AG10803 (cell line): Measurements from ENCODE around the gene CHST3.

Experiments used
- DNase-seq: peaks from one replicate; pipeline ENCODE4 v3.0.0; 2010; ENCODE audit warnings: low read depth
- H3K4me3 ChIP-seq: 2 replicates; pipeline ENCODE4 v1.5.1; 2011; ENCODE audit warnings: mild to moderate bottlenecking, low read length, control low read depth
- TF ChIP-seq, protein P1 (sequence below): conservative IDR thresholded peaks from 2 replicates; pipeline ENCODE4 v1.5.1; 2011; ENCODE audit warnings: mild to moderate bottlenecking, low read length, control low read depth, inconsistent platforms

The CHST3 gene

GRCh38 chr10:71952745-71953144 lies 11.4 kb upstream of the CHST3 start:
- no peak for DNase-seq
- H3K4me3 ChIP-seq, result no peak overlapping the region
- TF ChIP-seq, protein P1, sequence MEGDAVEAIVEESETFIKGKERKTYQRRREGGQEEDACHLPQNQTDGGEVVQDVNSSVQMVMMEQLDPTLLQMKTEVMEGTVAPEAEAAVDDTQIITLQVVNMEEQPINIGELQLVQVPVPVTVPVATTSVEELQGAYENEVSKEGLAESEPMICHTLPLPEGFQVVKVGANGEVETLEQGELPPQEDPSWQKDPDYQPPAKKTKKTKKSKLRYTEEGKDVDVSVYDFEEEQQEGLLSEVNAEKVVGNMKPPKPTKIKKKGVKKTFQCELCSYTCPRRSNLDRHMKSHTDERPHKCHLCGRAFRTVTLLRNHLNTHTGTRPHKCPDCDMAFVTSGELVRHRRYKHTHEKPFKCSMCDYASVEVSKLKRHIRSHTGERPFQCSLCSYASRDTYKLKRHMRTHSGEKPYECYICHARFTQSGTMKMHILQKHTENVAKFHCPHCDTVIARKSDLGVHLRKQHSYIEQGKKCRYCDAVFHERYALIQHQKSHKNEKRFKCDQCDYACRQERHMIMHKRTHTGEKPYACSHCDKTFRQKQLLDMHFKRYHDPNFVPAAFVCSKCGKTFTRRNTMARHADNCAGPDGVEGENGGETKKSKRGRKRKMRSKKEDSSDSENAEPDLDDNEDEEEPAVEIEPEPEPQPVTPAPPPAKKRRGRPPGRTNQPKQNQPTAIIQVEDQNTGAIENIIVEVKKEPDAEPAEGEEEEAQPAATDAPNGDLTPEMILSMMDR, result no peak

DNA sequence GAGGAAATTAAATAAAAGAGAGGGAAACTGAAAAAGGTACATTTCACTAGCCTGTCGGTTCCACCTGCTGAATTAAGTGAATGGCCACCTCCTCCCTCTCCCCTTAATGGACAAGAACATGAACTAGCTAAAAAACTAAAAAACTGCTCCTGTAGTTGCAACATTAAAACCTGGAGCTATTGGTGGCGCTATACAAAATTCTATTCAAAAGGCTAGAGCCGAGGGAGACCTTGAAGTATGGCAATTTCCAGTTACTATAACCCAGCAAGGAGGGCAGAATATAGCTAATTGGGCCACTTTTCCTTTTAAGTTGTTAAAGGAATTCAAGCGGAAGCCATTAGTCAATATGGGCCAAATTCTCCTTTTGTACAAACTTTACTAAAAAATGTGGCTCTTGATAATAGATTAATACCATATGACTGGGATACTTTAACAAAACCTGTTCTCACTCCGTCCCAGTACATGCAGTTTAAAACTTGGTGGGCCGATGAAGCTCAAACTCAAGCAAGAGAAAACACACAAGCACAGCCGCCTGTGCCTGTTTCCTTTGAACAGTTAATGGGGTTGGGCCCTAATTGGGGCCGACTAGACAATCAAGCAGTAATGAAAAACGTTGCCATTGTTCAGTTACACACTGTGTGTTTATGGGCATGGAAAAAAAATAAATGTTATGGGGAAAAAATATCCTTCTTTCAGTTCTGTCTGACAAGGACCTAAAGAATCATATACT lies 6.5 kb upstream of the CHST3 start:
- TF ChIP-seq, protein P1, result peak; percentile 12; the same call in 1 of the 2 replicates
- H3K4me3 ChIP-seq, result no peak overlapping the region
- DNase-seq, result no peak

DNA sequence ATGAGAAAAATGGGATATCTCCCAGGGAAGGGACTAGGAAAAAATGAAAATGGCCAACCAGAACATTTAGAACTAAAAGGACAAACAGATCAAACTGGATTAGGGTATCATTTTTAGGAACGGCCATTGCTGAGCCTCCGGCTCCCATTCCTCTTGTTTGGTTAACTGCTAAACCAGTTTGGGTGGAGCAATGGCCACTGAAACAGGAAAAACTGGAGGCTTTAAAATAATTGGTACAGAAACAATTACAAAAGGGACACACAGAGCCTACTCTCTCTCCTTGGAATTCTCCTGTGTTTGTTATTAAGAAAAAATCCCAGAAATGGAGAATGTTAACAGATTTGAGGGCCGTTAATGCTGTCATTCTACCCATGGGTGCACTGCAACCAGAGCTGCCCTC lies 4.7 kb upstream of the CHST3 start:
- TF ChIP-seq, protein P1, result no peak
- DNase-seq, result no peak
- no peak overlapping the region for H3K4me3 ChIP-seq

- TF ChIP-seq, protein P1, result no peak
- DNase-seq, result no peak
- no peak overlapping the region for H3K4me3 ChIP-seq
Measured at GRCh38 chr10:71961831-71962230, 2.4 kb upstream of the CHST3 start.

DNA sequence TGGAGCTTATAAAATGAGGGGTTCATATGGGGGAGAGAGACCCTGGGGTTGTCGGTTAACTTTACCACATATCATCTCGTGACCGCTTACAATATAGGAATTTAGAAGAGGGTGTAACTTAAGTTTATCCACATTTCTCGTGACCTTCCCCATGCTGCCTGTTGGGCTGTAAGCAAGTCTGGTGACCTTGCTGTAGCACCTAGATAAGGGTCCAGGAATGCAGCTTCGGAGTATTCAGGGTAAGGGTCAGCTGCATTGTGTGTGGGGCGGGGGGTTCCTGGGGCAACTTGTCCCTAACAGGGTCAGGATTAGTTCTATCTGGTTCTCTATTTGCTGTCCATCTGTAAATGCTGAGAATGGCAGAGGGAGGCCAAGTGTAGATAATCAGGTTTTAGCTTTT lies 1.3 kb upstream of the CHST3 start:
- TF ChIP-seq, protein P1, result no peak
- H3K4me3 ChIP-seq, result no peak overlapping the region
- no peak for DNase-seq

GRCh38 chr10:71963351-71964097 lies 671 bp upstream of the CHST3 start:
- DNase-seq, result peak; percentile 58
- peak overlapping the region; percentile 97 for H3K4me3 ChIP-seq
- TF ChIP-seq, protein P1, result no peak
